Epithelial cell of proximal tubule (primary cell): ENCODE measurements around the gene CAMK2N1. TPM values are rescaled to one million over a fixed set of nuclear protein-coding genes. Genes with fewer than 3 reads are reported as not detected.

Experiments used
- DNase-seq: peaks from one replicate; pipeline ENCODE4 v3.0.0-alpha.2; 2011; ENCODE audit warnings: low read depth
- H3K4me3 ChIP-seq: 2 replicates; pipeline ENCODE4 v1.5.1; 2011; ENCODE audit warnings: low read depth, mild to moderate bottlenecking, low read length
- CTCF ChIP-seq: conservative IDR thresholded peaks from 2 replicates; pipeline ENCODE4 v1.5.1; 2012; ENCODE audit warnings: low read depth, mild to moderate bottlenecking, low read length
- total RNA-seq: library from RNA; depleted of rRNA; stranded (reverse); fragments of >200 nt; gene quantifications from 2 replicates; pipeline ENCODE4 v1.2.3, GENCODE V29; 2015

CAMK2N1 gene
- total RNA-seq, 1 donor from 2014 or later: 19.7 TPM

- no peak for TF ChIP-seq CTCF
- H3K4me3 ChIP-seq: no peak overlapping the region
- no peak for DNase-seq
Measured at GRCh38 chr1:20470194-20470593, 15.8 kb downstream of the CAMK2N1 start.

- DNase-seq: no peak
- peak; percentile 56 for TF ChIP-seq CTCF
- no peak overlapping the region for H3K4me3 ChIP-seq
Measured at GRCh38 chr1:20469406-20470076, 16.5 kb downstream of the CAMK2N1 start.

- no peak for DNase-seq
- H3K4me3 ChIP-seq: no peak overlapping the region
- no peak for TF ChIP-seq CTCF
Measured at GRCh38 chr1:20466273-20466672, 19.7 kb downstream of the CAMK2N1 start.

GRCh38 chr1:20465187-20465586, 20.8 kb downstream of the CAMK2N1 start:
- no peak for DNase-seq
- no peak for TF ChIP-seq CTCF
- no peak overlapping the region for H3K4me3 ChIP-seq

- H3K4me3 ChIP-seq: no peak overlapping the region
- TF ChIP-seq CTCF: no peak
- DNase-seq: no peak
Measured at GRCh38 chr1:20463502-20463901, 22.5 kb downstream of the CAMK2N1 start.

- no peak for DNase-seq
- no peak for TF ChIP-seq CTCF
- no peak overlapping the region for H3K4me3 ChIP-seq
Measured at GRCh38 chr1:20462397-20462796, 23.6 kb downstream of the CAMK2N1 start.

GRCh38 chr1:20458717-20459116, 27.3 kb downstream of the CAMK2N1 start:
- TF ChIP-seq CTCF: no peak
- DNase-seq: no peak
- no peak overlapping the region for H3K4me3 ChIP-seq
